IPS-18a (cell line): ENCODE measurements around the gene NRXN3.

Experiments
- H3K27ac ChIP-seq: one replicate; pipeline ENCODE4 v1.5.1; 2013; ENCODE audit warnings: low read length
- H3K27me3 ChIP-seq: one replicate; pipeline ENCODE4 v1.6.1; 2013; ENCODE audit warnings: mild to moderate bottlenecking, low read length; ENCODE audit not compliant: control insufficient read depth, insufficient read depth
- H3K36me3 ChIP-seq: one replicate; pipeline ENCODE4 v1.6.1; 2013; ENCODE audit warnings: low read depth, low read length; ENCODE audit not compliant: control insufficient read depth
- H3K4me1 ChIP-seq: one replicate; pipeline ENCODE4 v1.6.1; 2013; ENCODE audit warnings: low read depth, low read length; ENCODE audit not compliant: control insufficient read depth
- H3K4me3 ChIP-seq: one replicate; pipeline ENCODE4 v1.5.1; 2013; ENCODE audit warnings: low read length
- H3K9ac ChIP-seq: one replicate; pipeline ENCODE4 v1.6.1; 2013; ENCODE audit warnings: mild to moderate bottlenecking, low read length, moderate library complexity
- H3K9me3 ChIP-seq: one replicate; pipeline ENCODE4 v1.6.1; 2013; ENCODE audit warnings: low read depth, low read length; ENCODE audit not compliant: control insufficient read depth

The NRXN3 gene

GRCh38 chr14:79712302-79712950 is 1542.3 kb downstream of the NRXN3 start:
- Histone ChIP-seq H3K27ac (no peak overlapping the region), H3K27me3 (no peaks in the 10 kb centered on the region)

DNA sequence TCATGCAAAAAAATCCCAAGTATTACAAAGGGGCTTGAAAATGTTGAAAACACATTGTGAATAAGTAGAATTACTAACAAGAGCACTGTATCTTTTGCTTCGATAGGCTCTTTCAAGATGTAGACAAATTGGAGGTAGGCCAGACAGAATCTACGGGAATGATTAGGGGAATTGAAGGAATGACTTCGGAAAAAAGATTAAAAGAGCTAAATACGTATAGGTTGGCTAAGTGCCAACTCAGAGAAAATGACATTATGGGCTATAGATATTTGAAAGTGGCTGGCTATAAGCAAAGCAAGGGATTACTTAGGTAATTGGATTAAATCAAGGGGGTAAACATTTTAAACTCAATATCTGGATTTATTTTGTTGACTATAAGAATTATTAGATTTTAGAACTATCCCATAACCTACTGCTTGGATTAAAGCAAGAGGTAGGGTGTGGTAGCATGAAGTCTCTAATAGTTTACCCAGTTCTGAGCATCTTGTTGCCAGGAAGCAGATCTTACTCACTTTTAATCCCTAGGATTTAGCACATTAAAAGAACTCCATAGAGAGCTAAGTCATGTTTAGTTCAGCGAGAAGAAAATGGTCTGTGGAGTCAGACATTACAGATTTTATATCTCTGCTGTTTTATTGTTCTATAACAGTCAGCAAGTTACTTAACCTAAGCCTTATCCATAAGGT is 1551.4 kb downstream of the NRXN3 start:
- no peak overlapping the region for H3K4me3 ChIP-seq
- H3K27ac ChIP-seq: no peak overlapping the region
- no peaks in the 10 kb centered on the region for H3K9me3 ChIP-seq
- H3K9ac ChIP-seq: no peak overlapping the region
- no peaks in the 10 kb centered on the region for H3K36me3 ChIP-seq
- peaks cover 5% of the 10 kb centered on the region for H3K4me1 ChIP-seq
- no peaks in the 10 kb centered on the region for H3K27me3 ChIP-seq

More at GRCh38 chr14:79712302-79712950, 1542.3 kb downstream of the NRXN3 start:
- H3K9me3 ChIP-seq: no peaks in the 10 kb centered on the region
- H3K4me1 ChIP-seq: peaks cover 5% of the 10 kb centered on the region
- no peaks in the 10 kb centered on the region for H3K36me3 ChIP-seq
- no peak overlapping the region for H3K4me3 ChIP-seq
- no peak overlapping the region for H3K9ac ChIP-seq

GRCh38 chr14:79724934-79725717 is 1555.0 kb downstream of the NRXN3 start:
- Histone ChIP-seq H3K4me3 (no peak overlapping the region), H3K27ac (no peak overlapping the region), H3K9me3 (no peaks in the 10 kb centered on the region), H3K9ac (no peak overlapping the region), H3K4me1 (no peaks in the 10 kb centered on the region), H3K36me3 (no peaks in the 10 kb centered on the region), H3K27me3 (no peaks in the 10 kb centered on the region)

- Histone ChIP-seq H3K27me3 (no peaks in the 10 kb centered on the region), H3K27ac (no peak overlapping the region), H3K36me3 (no peaks in the 10 kb centered on the region), H3K9me3 (no peaks in the 10 kb centered on the region), H3K4me1 (no peaks in the 10 kb centered on the region), H3K4me3 (no peak overlapping the region), H3K9ac (no peak overlapping the region)
These were observed 1557.7 kb downstream of the NRXN3 start for GRCh38 chr14:79727900-79728299.

- Histone ChIP-seq H3K4me1 (no peaks in the 10 kb centered on the region), H3K4me3 (no peak overlapping the region), H3K9ac (no peak overlapping the region)
These were observed 1558.2 kb downstream of the NRXN3 start for GRCh38 chr14:79728331-79728730.

DNA sequence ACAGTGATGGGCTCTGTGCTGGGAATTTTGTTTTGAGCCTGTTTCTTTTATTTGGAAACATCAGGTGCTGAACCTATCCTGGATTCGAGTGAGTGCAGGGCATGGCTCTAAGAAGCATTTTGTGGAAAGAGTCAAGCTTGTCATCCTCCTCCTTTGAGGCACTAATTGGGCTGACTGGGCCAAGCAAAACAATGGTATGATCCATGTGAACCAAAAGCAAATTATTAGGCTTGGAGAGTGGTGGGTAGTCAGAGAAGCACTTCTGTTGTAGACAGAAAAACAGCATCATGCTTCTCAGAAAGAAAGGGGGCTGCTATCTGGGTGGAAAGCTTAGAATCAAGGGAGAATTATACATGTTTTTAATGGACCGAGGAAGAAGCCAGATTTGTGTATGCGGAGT is 1559.6 kb downstream of the NRXN3 start:
- Histone ChIP-seq H3K4me3 (no peak overlapping the region), H3K27ac (no peak overlapping the region), H3K27me3 (no peaks in the 10 kb centered on the region), H3K36me3 (no peaks in the 10 kb centered on the region), H3K9ac (no peak overlapping the region), H3K9me3 (no peaks in the 10 kb centered on the region), H3K4me1 (no peaks in the 10 kb centered on the region)

More at GRCh38 chr14:79728331-79728730, 1558.2 kb downstream of the NRXN3 start:
- no peaks in the 10 kb centered on the region for H3K27me3 ChIP-seq
- no peak overlapping the region for H3K27ac ChIP-seq
- no peaks in the 10 kb centered on the region for H3K36me3 ChIP-seq
- H3K9me3 ChIP-seq: no peaks in the 10 kb centered on the region

GRCh38 chr14:79730196-79730595 is 1560.0 kb downstream of the NRXN3 start:
- Histone ChIP-seq H3K27ac (no peak overlapping the region), H3K27me3 (no peaks in the 10 kb centered on the region), H3K4me3 (no peak overlapping the region), H3K9me3 (no peaks in the 10 kb centered on the region), H3K36me3 (no peaks in the 10 kb centered on the region), H3K4me1 (no peaks in the 10 kb centered on the region), H3K9ac (no peak overlapping the region)

GRCh38 chr14:79730953-79731352 is 1560.8 kb downstream of the NRXN3 start:
- Histone ChIP-seq H3K36me3 (no peaks in the 10 kb centered on the region), H3K4me1 (no peaks in the 10 kb centered on the region), H3K9me3 (peaks cover 4% of the 10 kb centered on the region), H3K27ac (no peak overlapping the region), H3K9ac (no peak overlapping the region), H3K4me3 (no peak overlapping the region), H3K27me3 (no peaks in the 10 kb centered on the region)

GRCh38 chr14:79732911-79733655 is 1562.9 kb downstream of the NRXN3 start:
- Histone ChIP-seq H3K4me1 (no peaks in the 10 kb centered on the region), H3K27me3 (no peaks in the 10 kb centered on the region), H3K36me3 (no peaks in the 10 kb centered on the region), H3K27ac (no peak overlapping the region), H3K9ac (no peak overlapping the region), H3K4me3 (no peak overlapping the region), H3K9me3 (peaks cover 14% of the 10 kb centered on the region)

GRCh38 chr14:79734151-79734550 is 1564.0 kb downstream of the NRXN3 start:
- Histone ChIP-seq H3K27me3 (no peaks in the 10 kb centered on the region), H3K9ac (no peak overlapping the region), H3K9me3 (peaks cover 14% of the 10 kb centered on the region), H3K36me3 (no peaks in the 10 kb centered on the region), H3K4me3 (no peak overlapping the region), H3K4me1 (no peaks in the 10 kb centered on the region), H3K27ac (no peak overlapping the region)

- H3K4me3 ChIP-seq: no peak overlapping the region
- no peaks in the 10 kb centered on the region for H3K27me3 ChIP-seq
- H3K27ac ChIP-seq: no peak overlapping the region
- H3K9me3 ChIP-seq: peaks cover 14% of the 10 kb centered on the region
- no peaks in the 10 kb centered on the region for H3K4me1 ChIP-seq
- H3K9ac ChIP-seq: no peak overlapping the region
- no peaks in the 10 kb centered on the region for H3K36me3 ChIP-seq
These were observed 1564.5 kb downstream of the NRXN3 start for GRCh38 chr14:79734656-79735055.
